ENCODE measurements around the gene EPHA10. TPM values are rescaled to one million over a fixed set of nuclear protein-coding genes. Genes with fewer than 3 reads are reported as not detected.

EPHA10 gene
- total RNA-seq, 1 experiment from 2014 or later = 7.6 TPM

DNA sequence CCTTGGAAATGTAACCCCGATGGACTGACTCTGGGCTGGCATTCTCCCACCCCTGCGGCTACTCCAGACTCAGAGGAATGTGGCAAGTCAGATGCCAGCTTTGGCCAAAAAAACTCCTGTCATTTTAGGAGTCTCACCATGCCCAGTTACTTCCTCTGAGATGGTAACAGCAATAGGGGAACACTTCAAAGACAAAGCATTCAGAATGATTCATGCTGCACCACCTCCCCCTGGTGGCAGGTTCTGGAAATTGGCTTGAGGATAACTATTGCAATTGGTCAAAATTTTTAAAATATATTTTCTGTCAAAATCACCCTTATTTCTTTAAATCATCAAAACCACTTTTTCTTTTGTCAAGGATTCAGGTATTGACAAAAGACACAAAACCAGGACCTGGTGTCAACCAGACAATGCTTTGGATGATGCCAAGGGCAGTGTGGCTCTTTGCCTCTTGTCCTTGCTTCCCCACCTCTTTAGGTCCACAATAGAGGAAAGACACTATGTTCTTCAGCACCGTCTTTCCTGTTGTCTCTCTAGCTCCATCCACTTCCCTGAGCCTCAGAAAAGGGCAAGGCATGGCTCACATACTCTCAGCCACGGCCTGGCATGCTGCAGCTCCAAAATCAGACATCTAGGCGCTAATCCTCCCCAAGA is 82.5 kb downstream of the EPHA10 start:
- ChIA-PET CTCF (interaction anchor here (0.7 kb wide), 2 partner anchors 79 to 114 kb away, joined by 3 read pairs; no protein-coding TSS in a partner anchor), POLR2A (ENCODE audit: unreplicated experiment) (no interaction called here)
- 0 out of 2 replicates have a peak, but pooled peaks cover 4% of the 10 kb centered on the region for H4K20me1 ChIP-seq (ENCODE audit: insufficient read depth)
- intact Hi-C loops (cut with micrococcal nuclease; ENCODE audit: unreplicated experiment) = loop anchor here (1.0 to 5.0 kb wide), 4 partner anchors 79 to 1106 kb away; no protein-coding TSS in a partner anchor
- no TSS peak for BruUV-seq (replicated peaks)
- no peaks in the 10 kb centered on the region for H3K9me3 ChIP-seq (ENCODE audit: insufficient read depth, low read depth)
- no peaks in the 10 kb centered on the region for H3K4me1 ChIP-seq (replicated peaks; ENCODE audit: insufficient read depth)
- no peak overlapping the region for H3K4me2 ChIP-seq
- no peaks in the 10 kb centered on the region for H3K79me2 ChIP-seq (ENCODE audit: low read depth)
- H3F3A ChIP-seq (ENCODE audit: insufficient read depth, low read depth) = peaks cover 17% of the 10 kb centered on the region
- no peak overlapping the region for H2AFZ ChIP-seq
- peaks cover 10% of the 10 kb centered on the region; the same call in 1 of the 2 replicates for H3K36me3 ChIP-seq (ENCODE audit: low read depth)
- H3K27me3 ChIP-seq (ENCODE audit: insufficient read depth, low read depth) = no peaks in the 10 kb centered on the region
- H3K4me3 ChIP-seq = no peak overlapping the region
- peak in 1 of 2 experiments; percentile 66 for DNase-seq
- peak; percentile 96 for TF ChIP-seq CTCF (conservative IDR thresholded peaks at IDR 0.05)
- TF ChIP-seq EZH2 (IDR thresholded peaks at IDR 0.05; ENCODE audit: low read depth) = no peak
- H3K9me2 ChIP-seq (ENCODE audit: insufficient read depth) = no peaks in the 10 kb centered on the region
- H3K27ac ChIP-seq = no peak overlapping the region

DNA sequence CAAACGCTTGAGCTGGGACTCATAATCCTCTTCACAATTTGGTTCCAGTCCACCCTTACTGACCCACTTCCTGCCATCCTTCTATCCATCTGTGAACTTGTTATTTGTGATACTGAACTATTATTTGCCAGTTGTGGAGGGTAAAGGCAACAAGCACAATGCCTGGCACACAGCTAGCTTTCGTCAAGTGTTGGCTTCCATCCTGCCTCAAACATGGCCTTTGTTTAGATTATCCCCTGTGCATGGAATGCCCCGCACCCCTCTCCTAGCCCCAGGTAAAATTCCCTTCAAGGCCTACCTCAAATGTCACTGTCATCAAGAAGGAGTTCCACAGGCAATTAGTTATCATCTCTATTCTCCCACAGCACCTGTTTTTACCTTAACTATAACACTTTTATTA is 84.0 kb downstream of the EPHA10 start:
- Histone ChIP-seq H3K79me2 (ENCODE audit: low read depth) (no peaks in the 10 kb centered on the region), H3F3A (ENCODE audit: insufficient read depth, low read depth) (peaks cover 17% of the 10 kb centered on the region), H4K20me1 (ENCODE audit: insufficient read depth) (0 out of 2 replicates have a peak, but pooled peaks cover 4% of the 10 kb centered on the region), H3K27ac (no peak overlapping the region), H3K4me3 (no peak overlapping the region), H3K9me2 (ENCODE audit: insufficient read depth) (no peaks in the 10 kb centered on the region), H3K4me2 (no peak overlapping the region), H3K9me3 (ENCODE audit: insufficient read depth, low read depth) (no peaks in the 10 kb centered on the region), H3K4me1 (replicated peaks; ENCODE audit: insufficient read depth) (no peaks in the 10 kb centered on the region), H2AFZ (no peak overlapping the region), H3K27me3 (ENCODE audit: insufficient read depth, low read depth) (no peaks in the 10 kb centered on the region), H3K36me3 (ENCODE audit: low read depth) (peaks cover 10% of the 10 kb centered on the region; the same call in 1 of the 2 replicates)
- ChIA-PET POLR2A (ENCODE audit: unreplicated experiment) (no interaction called here), CTCF (interaction anchor here (0.6 kb wide), 1 partner anchor 229 kb away, joined by 12 read pairs; no protein-coding TSS in a partner anchor)
- no peak for TF ChIP-seq EZH2 (IDR thresholded peaks at IDR 0.05; ENCODE audit: low read depth)
- TF ChIP-seq CTCF (conservative IDR thresholded peaks at IDR 0.05) = no peak
- intact Hi-C loops (cut with micrococcal nuclease; ENCODE audit: unreplicated experiment) = loop anchor here (5.0 kb wide), 1 partner anchor 979 kb away; no protein-coding TSS in a partner anchor
- no peak for DNase-seq
- BruUV-seq (replicated peaks) = no TSS peak

DNA sequence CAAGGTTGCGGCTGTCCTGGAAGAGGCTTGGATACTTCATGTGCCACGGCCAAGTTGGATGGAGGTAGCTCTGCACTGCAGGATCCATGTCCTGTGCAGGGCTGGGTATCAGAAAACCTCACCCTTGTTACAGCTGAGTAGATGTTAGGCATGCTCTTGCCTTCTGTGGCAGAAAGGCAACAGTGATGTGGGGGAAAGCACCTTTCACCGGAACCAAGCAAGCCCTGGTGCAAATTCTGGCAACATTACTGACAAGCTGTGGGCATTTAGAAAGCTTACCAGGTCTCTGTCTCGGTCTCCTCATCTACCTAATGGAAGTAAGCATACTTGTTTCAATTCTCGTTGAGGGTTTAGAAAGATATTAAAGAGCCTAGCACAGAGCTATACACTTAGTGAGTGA is 87.1 kb downstream of the EPHA10 start:
- H3K9me2 ChIP-seq (ENCODE audit: insufficient read depth) = no peaks in the 10 kb centered on the region
- no peaks in the 10 kb centered on the region for H3K79me2 ChIP-seq (ENCODE audit: low read depth)
- H3K36me3 ChIP-seq (ENCODE audit: low read depth) = peaks cover 10% of the 10 kb centered on the region; the same call in 1 of the 2 replicates
- no peaks in the 10 kb centered on the region for H3K4me1 ChIP-seq (replicated peaks; ENCODE audit: insufficient read depth)
- intact Hi-C loops (cut with micrococcal nuclease; ENCODE audit: unreplicated experiment) = no loop called here
- H4K20me1 ChIP-seq (ENCODE audit: insufficient read depth) = 0 out of 2 replicates have a peak, but pooled peaks cover 2% of the 10 kb centered on the region
- ChIA-PET POLR2A (ENCODE audit: unreplicated experiment) (no interaction called here), CTCF (no interaction called here)
- peaks cover 2% of the 10 kb centered on the region for H3F3A ChIP-seq (ENCODE audit: insufficient read depth, low read depth)
- H3K4me3 ChIP-seq = no peak overlapping the region
- no peaks in the 10 kb centered on the region for H3K9me3 ChIP-seq (ENCODE audit: insufficient read depth, low read depth)
- no peak for TF ChIP-seq EZH2 (IDR thresholded peaks at IDR 0.05; ENCODE audit: low read depth)
- peaks cover 6% of the 10 kb centered on the region for H3K27me3 ChIP-seq (ENCODE audit: insufficient read depth, low read depth)
- no peak for DNase-seq
- H3K4me2 ChIP-seq = no peak overlapping the region
- H3K27ac ChIP-seq = no peak overlapping the region
- BruUV-seq (replicated peaks) = no TSS peak
- H2AFZ ChIP-seq = no peak overlapping the region
